ES-I3 (cell line): ENCODE results near the gene SBF1.

Experiments used
- H3K36me3 ChIP-seq: 2 replicates; pipeline ENCODE4 v1.6.1; 2013; ENCODE audit warnings: mild to moderate bottlenecking, low read length, control low read depth, moderate library complexity; ENCODE audit not compliant: insufficient read depth
- H3K4me1 ChIP-seq: 2 replicates; pipeline ENCODE4 v1.6.1; 2013; ENCODE audit warnings: mild to moderate bottlenecking, control low read depth, low read length; ENCODE audit not compliant: insufficient read depth
- H3K9ac ChIP-seq: 2 replicates; pipeline ENCODE4 v1.6.1; 2013; ENCODE audit warnings: low read depth, mild to moderate bottlenecking, low read length, moderate library complexity
- H3K9me3 ChIP-seq: 2 replicates; pipeline ENCODE4 v1.6.1; 2013; ENCODE audit warnings: mild to moderate bottlenecking, low read length, moderate library complexity; ENCODE audit not compliant: control insufficient read depth, insufficient read depth

Gene SBF1

GRCh38 chr22:50471197-50471847 is 3.5 kb downstream of the SBF1 start:
- H3K4me1 ChIP-seq: peaks cover 21% of the 10 kb centered on the region
- no peaks in the 10 kb centered on the region for H3K9me3 ChIP-seq
- no peaks in the 10 kb centered on the region; the same call in 1 of the 2 replicates for H3K36me3 ChIP-seq
- no peak overlapping the region for H3K9ac ChIP-seq

GRCh38 chr22:50470491-50470890 is 4.3 kb downstream of the SBF1 start:
- Histone ChIP-seq H3K36me3 (no peaks in the 10 kb centered on the region; the same call in 1 of the 2 replicates), H3K9ac (no peak overlapping the region), H3K9me3 (no peaks in the 10 kb centered on the region), H3K4me1 (peaks cover 21% of the 10 kb centered on the region)

- Histone ChIP-seq H3K9ac (no peak overlapping the region), H3K9me3 (no peaks in the 10 kb centered on the region), H3K36me3 (no peaks in the 10 kb centered on the region; the same call in 1 of the 2 replicates), H3K4me1 (peaks cover 21% of the 10 kb centered on the region)
These were observed 5.2 kb downstream of the SBF1 start for GRCh38 chr22:50469377-50470305.

GRCh38 chr22:50468626-50469025 is 6.2 kb downstream of the SBF1 start:
- H3K4me1 ChIP-seq: peaks cover 21% of the 10 kb centered on the region
- no peaks in the 10 kb centered on the region for H3K9me3 ChIP-seq
- H3K36me3 ChIP-seq: no peaks in the 10 kb centered on the region; the same call in 1 of the 2 replicates
- no peak overlapping the region for H3K9ac ChIP-seq

GRCh38 chr22:50467773-50468440 is 6.9 kb downstream of the SBF1 start:
- no peaks in the 10 kb centered on the region; the same call in 1 of the 2 replicates for H3K36me3 ChIP-seq
- no peak overlapping the region for H3K9ac ChIP-seq
- H3K4me1 ChIP-seq: peaks cover 18% of the 10 kb centered on the region
- no peaks in the 10 kb centered on the region for H3K9me3 ChIP-seq

- peaks cover 18% of the 10 kb centered on the region for H3K4me1 ChIP-seq
- no peaks in the 10 kb centered on the region; the same call in 1 of the 2 replicates for H3K36me3 ChIP-seq
- no peaks in the 10 kb centered on the region for H3K9me3 ChIP-seq
- no peak overlapping the region for H3K9ac ChIP-seq
These were observed 7.5 kb downstream of the SBF1 start for GRCh38 chr22:50467341-50467740.

GRCh38 chr22:50465066-50465930 is 9.5 kb downstream of the SBF1 start:
- H3K4me1 ChIP-seq: peaks cover 13% of the 10 kb centered on the region
- no peaks in the 10 kb centered on the region; the same call in 1 of the 2 replicates for H3K36me3 ChIP-seq
- H3K9me3 ChIP-seq: no peaks in the 10 kb centered on the region
- no peak overlapping the region for H3K9ac ChIP-seq

GRCh38 chr22:50464451-50464850 is 10.4 kb downstream of the SBF1 start:
- Histone ChIP-seq H3K4me1 (peaks cover 4% of the 10 kb centered on the region; the same call in 1 of the 2 replicates), H3K9ac (no peak overlapping the region), H3K9me3 (no peaks in the 10 kb centered on the region), H3K36me3 (no peaks in the 10 kb centered on the region; the same call in 1 of the 2 replicates)

- Histone ChIP-seq H3K9me3 (no peaks in the 10 kb centered on the region), H3K9ac (no peak overlapping the region), H3K4me1 (no peaks in the 10 kb centered on the region), H3K36me3 (no peaks in the 10 kb centered on the region; the same call in 1 of the 2 replicates)
These were observed 11.5 kb downstream of the SBF1 start for GRCh38 chr22:50463188-50463900.

GRCh38 chr22:50461979-50462540 is 12.8 kb downstream of the SBF1 start:
- H3K9ac ChIP-seq: no peak overlapping the region
- H3K9me3 ChIP-seq: no peaks in the 10 kb centered on the region
- H3K4me1 ChIP-seq: no peaks in the 10 kb centered on the region
- no peaks in the 10 kb centered on the region; the same call in 1 of the 2 replicates for H3K36me3 ChIP-seq

GRCh38 chr22:50461536-50461935 is 13.3 kb downstream of the SBF1 start:
- no peak overlapping the region for H3K9ac ChIP-seq
- no peaks in the 10 kb centered on the region; the same call in 1 of the 2 replicates for H3K36me3 ChIP-seq
- H3K4me1 ChIP-seq: no peaks in the 10 kb centered on the region
- H3K9me3 ChIP-seq: no peaks in the 10 kb centered on the region

GRCh38 chr22:50460938-50461337 is 13.9 kb downstream of the SBF1 start:
- H3K36me3 ChIP-seq: no peaks in the 10 kb centered on the region; the same call in 1 of the 2 replicates
- no peaks in the 10 kb centered on the region for H3K9me3 ChIP-seq
- no peaks in the 10 kb centered on the region for H3K4me1 ChIP-seq
- H3K9ac ChIP-seq: no peak overlapping the region
